Thyroid gland (tissue), 4 donors: ENCODE data around the gene CAVIN1. TPM values are rescaled to one million over a fixed set of nuclear protein-coding genes. Genes with fewer than 3 reads are reported as not detected.
"Not testable (repeated sequence)": the region's sequence is repeated elsewhere in the genome, so short reads cannot be mapped to it uniquely, and the experiment has no call there.

Source experiments
- DNase-seq, 2 donors: peaks; one replicate each; pipeline ENCODE4 v3.0.0-alpha.2; 2019
- H3K27ac ChIP-seq, 3 donors: fragments of 200-600 bp; sonication (generic); 1 replicate in 2 of 3; 2 replicates in 1 of 3; pipeline ENCODE4 v1.5.1; 2016 to 2019; ENCODE audit warnings: mild to moderate bottlenecking in 1 of 3, moderate library complexity in 1 of 3
- H3K27me3 ChIP-seq: fragments of 200-600 bp; sonication (generic); one replicate; pipeline ENCODE4 v1.5.1; 2019
- H3K36me3 ChIP-seq, 2 donors: fragments of 200-600 bp; sonication (generic); one replicate each; pipeline ENCODE4 v1.5.1; 2016 to 2019
- H3K4me1 ChIP-seq, 2 donors: fragments of 200-600 bp; sonication (generic); one replicate each; pipeline ENCODE4 v1.5.1; 2017 to 2019
- H3K4me3 ChIP-seq, 3 donors: fragments of 200-600 bp; sonication (generic); replicated peaks in 1 of 3; 1 replicate in 2 of 3; 2 replicates in 1 of 3; pipeline ENCODE4 v1.5.1; 2016; ENCODE audit warnings: mild to moderate bottlenecking in 1 of 3
- H3K9me3 ChIP-seq: fragments of 200-600 bp; sonication (generic); one replicate; pipeline ENCODE4 v1.5.1; 2017
- POLR2A ChIP-seq, 2 donors: fragments of 450-650 bp; IDR thresholded peaks; one replicate each; pipeline ENCODE4 v1.6.1; 2017; ENCODE audit warnings: antibody characterized with exemption in 2 of 2, mild to moderate bottlenecking in 2 of 2, moderate library complexity in 1 of 2
- WGBS, 2 donors: methylation state at CpG; one replicate each; pipeline ENCODE4 v1.1.5; 2017; 5-methylcytosine and 5-hydroxymethylcytosine counted together
- intact Hi-C: fragments of 100-400 bp; cut with DNase I; formaldehyde crosslinking; loops from one replicate; pipeline ENCODE4 v1.15.1; 2023
- total RNA-seq, 4 donors: library from RNA; depleted of rRNA; stranded (reverse); fragments of >200 nt; gene quantifications; one replicate each; pipeline ENCODE4 v1.2.3, GENCODE V29; 2016
- TF ChIP-seq, protein P1 (sequence below), 6 experiments: fragments of 200-600 bp in 3 of 6; fragments of 450-650 bp in 3 of 6; sonication (generic) in 3 of 6; IDR thresholded peaks; one replicate each; pipeline ENCODE4 v1.5.1; 2016 to 2019; ENCODE audit warnings: antibody characterized with exemption in 6 of 6, mild to moderate bottlenecking in 2 of 6, inconsistent platforms in 1 of 6, moderate library complexity in 1 of 6

Gene CAVIN1
- total RNA-seq, 4 donors from 2014 or later, result 173 to 199 (median 187) TPM

DNA sequence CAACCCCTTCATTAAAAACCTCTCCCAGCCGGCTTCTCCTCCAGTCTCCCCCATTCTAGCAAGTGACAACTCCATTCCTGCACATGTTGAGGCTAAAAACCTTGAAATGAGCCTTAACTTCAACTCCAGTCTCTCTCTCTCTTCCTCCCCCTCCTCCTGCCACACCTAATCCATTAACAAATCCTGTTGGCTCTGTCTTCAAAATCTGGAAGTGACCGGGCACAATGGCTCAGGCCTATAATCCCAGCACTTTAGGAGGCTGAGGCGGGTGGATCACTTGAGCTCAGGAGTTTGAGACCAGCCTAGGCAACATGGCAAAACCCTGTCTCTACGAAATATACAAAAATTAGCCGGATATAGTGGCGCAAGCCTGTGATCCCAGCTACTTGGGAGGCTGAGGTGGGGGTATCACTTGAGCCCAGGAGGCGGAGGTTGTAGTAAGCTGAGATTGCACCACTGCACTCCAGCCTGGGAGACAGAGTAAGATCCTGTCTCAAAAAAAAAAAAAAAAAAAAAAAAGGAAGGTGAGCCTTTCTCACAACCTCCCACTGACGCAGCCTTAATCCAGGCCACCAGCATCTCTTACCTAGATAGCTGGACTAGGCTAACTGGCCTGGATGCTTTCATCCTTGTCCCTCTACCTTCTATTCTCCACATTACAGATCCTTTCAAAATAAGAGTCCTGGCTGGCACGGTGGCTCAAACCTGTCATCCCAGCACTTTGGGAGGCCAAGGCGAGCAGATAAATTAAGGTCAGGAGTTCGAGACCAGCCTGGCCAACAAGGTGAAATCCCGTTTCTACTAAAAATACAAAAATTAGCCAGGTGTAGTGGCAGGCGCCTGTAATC is 56.7 kb downstream of the CAVIN1 start:
- Histone ChIP-seq H3K4me1 (peaks cover 68 to 82% of the 10 kb centered on the region in 2 donors), H3K27ac (peak overlapping the region; percentile 14 to 96 (median 91))
- WGBS, 2 donors, result 83% methylated on average over 13 of the region's 13 CpGs
- intact Hi-C loops, H3K36me3 ChIP-seq, H3K9me3 ChIP-seq, H3K27me3 ChIP-seq, H3K4me3 ChIP-seq: not testable (repeated sequence)
- peak in 1 of 2 donors; percentile 15 for DNase-seq

DNA sequence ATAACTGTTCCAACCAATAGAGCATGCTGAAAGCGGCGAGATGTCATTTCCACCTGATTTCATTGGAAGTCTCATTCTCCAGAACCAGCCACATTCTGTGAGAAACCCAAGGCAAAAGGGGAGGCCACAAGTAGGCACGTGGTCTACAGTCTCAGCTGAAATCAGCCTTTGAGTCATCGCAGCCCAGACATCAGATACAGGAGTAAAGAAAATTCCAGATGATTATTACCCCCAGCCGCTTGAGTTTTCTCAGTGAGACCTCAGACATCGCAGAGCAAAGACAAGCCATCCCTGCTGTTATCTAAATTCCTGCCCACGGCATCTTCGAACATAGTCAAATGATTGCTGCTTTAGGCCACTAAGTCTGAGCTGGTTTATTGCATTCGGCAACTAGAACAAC is 57.9 kb downstream of the CAVIN1 start:
- H3K27ac ChIP-seq, result peak overlapping the region; percentile 55 to 96 (median 91)
- H3K9me3 ChIP-seq, result no peaks in the 10 kb centered on the region
- TF ChIP-seq, protein P1, sequence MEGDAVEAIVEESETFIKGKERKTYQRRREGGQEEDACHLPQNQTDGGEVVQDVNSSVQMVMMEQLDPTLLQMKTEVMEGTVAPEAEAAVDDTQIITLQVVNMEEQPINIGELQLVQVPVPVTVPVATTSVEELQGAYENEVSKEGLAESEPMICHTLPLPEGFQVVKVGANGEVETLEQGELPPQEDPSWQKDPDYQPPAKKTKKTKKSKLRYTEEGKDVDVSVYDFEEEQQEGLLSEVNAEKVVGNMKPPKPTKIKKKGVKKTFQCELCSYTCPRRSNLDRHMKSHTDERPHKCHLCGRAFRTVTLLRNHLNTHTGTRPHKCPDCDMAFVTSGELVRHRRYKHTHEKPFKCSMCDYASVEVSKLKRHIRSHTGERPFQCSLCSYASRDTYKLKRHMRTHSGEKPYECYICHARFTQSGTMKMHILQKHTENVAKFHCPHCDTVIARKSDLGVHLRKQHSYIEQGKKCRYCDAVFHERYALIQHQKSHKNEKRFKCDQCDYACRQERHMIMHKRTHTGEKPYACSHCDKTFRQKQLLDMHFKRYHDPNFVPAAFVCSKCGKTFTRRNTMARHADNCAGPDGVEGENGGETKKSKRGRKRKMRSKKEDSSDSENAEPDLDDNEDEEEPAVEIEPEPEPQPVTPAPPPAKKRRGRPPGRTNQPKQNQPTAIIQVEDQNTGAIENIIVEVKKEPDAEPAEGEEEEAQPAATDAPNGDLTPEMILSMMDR (IDR thresholded peaks at IDR 0.05), result no peak
- no peak for TF ChIP-seq POLR2A (IDR thresholded peaks at IDR 0.05)
- H3K27me3 ChIP-seq, result no peaks in the 10 kb centered on the region
- DNase-seq, result no peak
- peaks cover 68 to 89% of the 10 kb centered on the region in 2 donors for H3K4me1 ChIP-seq
- no peaks in the 10 kb centered on the region for H3K36me3 ChIP-seq
- no peak overlapping the region for H3K4me3 ChIP-seq
- intact Hi-C loops, result no loop called here
- 86 to 90% methylated on average over 9 of the region's 9 CpGs for WGBS, 2 donors

DNA sequence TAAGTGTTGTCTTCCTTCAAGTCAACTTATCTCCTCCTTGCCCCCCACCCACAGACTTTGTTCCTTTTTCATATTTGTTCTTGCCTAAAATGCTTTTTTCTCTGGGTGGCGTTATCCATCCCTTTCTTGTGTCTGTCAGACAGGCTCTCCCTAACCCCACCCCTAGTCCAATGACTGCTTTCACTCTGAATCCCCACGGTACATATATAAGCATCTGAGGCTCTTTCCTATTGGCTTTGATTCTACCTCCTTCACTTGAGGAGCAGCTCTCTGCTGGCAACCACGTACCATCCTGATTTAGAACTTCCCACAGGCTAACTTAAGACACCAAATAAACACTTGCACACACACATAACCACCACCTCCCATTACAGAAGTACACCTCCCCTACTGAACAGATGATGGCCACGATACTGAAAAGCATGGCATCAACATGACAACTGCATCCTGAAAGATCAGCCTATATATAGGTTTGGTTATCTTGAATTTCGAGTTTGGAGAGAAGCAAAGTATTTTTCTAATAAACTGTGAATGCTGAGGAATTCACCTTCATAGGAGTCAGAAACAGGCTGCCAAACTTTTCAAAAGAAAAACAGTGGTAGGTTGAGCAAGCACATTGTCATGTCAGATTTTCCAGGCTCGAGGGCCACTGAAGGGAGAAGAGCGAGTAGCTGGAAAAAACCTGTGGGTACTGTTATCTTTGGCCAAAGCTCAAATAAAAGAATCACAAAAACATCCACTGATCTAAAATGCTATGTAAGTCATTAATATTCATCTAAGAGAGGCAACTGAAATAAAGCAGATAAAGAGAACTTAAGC is 59.1 kb downstream of the CAVIN1 start:
- H3K4me3 ChIP-seq, result no peak overlapping the region
- H3K27ac ChIP-seq, result peak overlapping the region; percentile 91 to 96 (median 95)
- TF ChIP-seq, protein P1 (IDR thresholded peaks at IDR 0.05), result no peak
- TF ChIP-seq POLR2A (IDR thresholded peaks at IDR 0.05), result no peak
- no peaks in the 10 kb centered on the region for H3K9me3 ChIP-seq
- peak; percentile 70 to 79 for DNase-seq
- no peaks in the 10 kb centered on the region for H3K36me3 ChIP-seq
- intact Hi-C loops, result no loop called here
- peaks cover 68 to 89% of the 10 kb centered on the region in 2 donors for H3K4me1 ChIP-seq
- H3K27me3 ChIP-seq, result no peaks in the 10 kb centered on the region
- 37 to 40% methylated on average over 7 of the region's 7 CpGs for WGBS, 2 donors

DNA sequence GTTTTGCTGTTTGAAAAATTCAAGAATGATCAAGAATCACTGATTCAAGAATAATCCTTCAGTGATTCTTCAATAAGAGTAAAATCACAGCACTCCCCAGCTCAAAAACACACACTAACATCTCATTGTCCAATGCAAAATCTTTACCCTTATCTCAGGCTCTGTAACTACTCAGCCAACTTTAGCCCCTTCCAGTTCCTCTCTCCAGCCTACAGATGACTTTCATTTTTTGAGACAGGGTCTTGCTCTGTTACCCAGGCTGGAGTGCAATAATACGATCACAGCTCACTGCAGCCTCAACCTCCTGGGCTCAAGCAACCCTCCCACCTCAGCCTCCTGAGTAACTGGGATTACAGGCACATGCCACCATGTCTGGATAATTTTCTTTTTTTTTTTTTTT is 59.8 kb downstream of the CAVIN1 start:
- no peak overlapping the region for H3K4me3 ChIP-seq

More for the DNA sequence above, 59.8 kb downstream of the CAVIN1 start:
- no peaks in the 10 kb centered on the region for H3K36me3 ChIP-seq
- TF ChIP-seq, protein P1 (IDR thresholded peaks at IDR 0.05), result no peak
- TF ChIP-seq POLR2A (IDR thresholded peaks at IDR 0.05), result no peak
- peaks cover 66 to 86% of the 10 kb centered on the region in 2 donors for H3K4me1 ChIP-seq
- H3K27ac ChIP-seq, result peak overlapping the region; percentile 91 to 96 (median 95)
- no peaks in the 10 kb centered on the region for H3K9me3 ChIP-seq
- H3K27me3 ChIP-seq, result no peaks in the 10 kb centered on the region
- intact Hi-C loops, result no loop called here
- no peak for DNase-seq
- 88 to 93% methylated on average over 1 of the region's 1 CpG for WGBS, 2 donors
